H9 (cell line): ENCODE results near the gene NCS1. TPM values are rescaled to one million over a fixed set of nuclear protein-coding genes. Genes with fewer than 3 reads are reported as not detected.
A peak's percentile ranks its signal among the peaks of the same experiment; 100 is the strongest.

Experiments
- DNase-seq: peaks from one replicate; pipeline ENCODE4 v3.0.0-alpha.2; 2017
- H2AFZ ChIP-seq: one replicate; pipeline ENCODE4 v1.6.1; 2013; ENCODE audit warnings: mild to moderate bottlenecking, low read length, control low read depth, moderate library complexity
- H2AK5ac ChIP-seq: 2 replicates; pipeline ENCODE4 v1.6.1; 2013; ENCODE audit warnings: low read length, control low read depth, mixed read lengths; ENCODE audit not compliant: insufficient read length
- H2BK120ac ChIP-seq: one replicate; pipeline ENCODE4 v1.6.1; 2013; ENCODE audit warnings: low read depth, mild to moderate bottlenecking, low read length, control low read depth, inconsistent platforms; ENCODE audit not compliant: poor library complexity, severe bottlenecking
- H2BK12ac ChIP-seq: 2 replicates; pipeline ENCODE4 v1.6.1; 2013; ENCODE audit warnings: low read length, control low read depth, mixed read lengths, low read depth; ENCODE audit not compliant: insufficient read length
- H2BK15ac ChIP-seq: 2 replicates; pipeline ENCODE4 v1.6.1; 2013; ENCODE audit warnings: low read depth, low read length, control low read depth
- H2BK20ac ChIP-seq: one replicate; pipeline ENCODE4 v1.6.1; 2013; ENCODE audit warnings: low read depth, mild to moderate bottlenecking, low read length, control low read depth, inconsistent platforms; ENCODE audit not compliant: poor library complexity, severe bottlenecking
- H2BK5ac ChIP-seq: 2 replicates; pipeline ENCODE4 v1.6.1; 2013; ENCODE audit warnings: low read length, control low read depth, mixed read lengths; ENCODE audit not compliant: insufficient read length
- H3K14ac ChIP-seq: 2 replicates; pipeline ENCODE4 v1.6.1; 2013; ENCODE audit warnings: low read length, control low read depth; ENCODE audit not compliant: insufficient read depth
- H3K18ac ChIP-seq: 2 replicates; pipeline ENCODE4 v1.6.1; 2013; ENCODE audit warnings: low read depth, mild to moderate bottlenecking, mixed read lengths, low read length, control low read depth; ENCODE audit not compliant: insufficient read length
- H3K23ac ChIP-seq: 2 replicates; pipeline ENCODE4 v1.6.1; 2013; ENCODE audit warnings: low read length, control low read depth, mixed read lengths, low read depth; ENCODE audit not compliant: insufficient read length
- H3K23me2 ChIP-seq: 2 replicates; pipeline ENCODE4 v1.6.1; 2013; ENCODE audit warnings: low read depth, mild to moderate bottlenecking, mixed read lengths, low read length, control low read depth; ENCODE audit not compliant: insufficient read length, poor library complexity, severe bottlenecking
- H3K27ac ChIP-seq: 2 replicates; pipeline ENCODE4 v1.5.1; 2013; ENCODE audit warnings: low read length, control low read depth, mixed read lengths, low read depth; ENCODE audit not compliant: insufficient read length
- H3K27me3 ChIP-seq: 2 replicates; pipeline ENCODE4 v1.6.1; 2013; ENCODE audit warnings: low read length, control low read depth, inconsistent platforms; ENCODE audit not compliant: insufficient read depth
- H3K4ac ChIP-seq: 2 replicates; pipeline ENCODE4 v1.6.1; 2013; ENCODE audit warnings: low read depth, mild to moderate bottlenecking, control low read depth, inconsistent platforms, low read length, moderate library complexity
- H3K4me1 ChIP-seq: 2 replicates; pipeline ENCODE4 v1.6.1; 2013; ENCODE audit warnings: low read length, control low read depth, inconsistent platforms; ENCODE audit not compliant: insufficient read depth
- H3K4me2 ChIP-seq: 2 replicates; pipeline ENCODE4 v1.6.1; 2013; ENCODE audit warnings: low read length, control low read depth, mixed read lengths; ENCODE audit not compliant: insufficient read length, insufficient read depth
- H3K56ac ChIP-seq: 2 replicates; pipeline ENCODE4 v1.6.1; 2013; ENCODE audit warnings: low read depth, mild to moderate bottlenecking, mixed read lengths, low read length, control low read depth; ENCODE audit not compliant: insufficient read length
- H3K79me1 ChIP-seq: 2 replicates; pipeline ENCODE4 v1.6.1; 2013; ENCODE audit warnings: low read depth, mild to moderate bottlenecking, moderate library complexity, low read length, control low read depth, inconsistent platforms; ENCODE audit not compliant: insufficient read depth, poor library complexity, severe bottlenecking
- H3K79me2 ChIP-seq: 2 replicates; pipeline ENCODE4 v1.6.1; 2013; ENCODE audit warnings: low read length, control low read depth, inconsistent platforms; ENCODE audit not compliant: insufficient read depth
- H3K9ac ChIP-seq: 2 replicates; pipeline ENCODE4 v1.6.1; 2013; ENCODE audit warnings: low read length, control low read depth, mixed read lengths; ENCODE audit not compliant: insufficient read length; ENCODE audit errors: extremely low read depth
- H3K9me3 ChIP-seq: one replicate; pipeline ENCODE4 v1.6.1; 2013; ENCODE audit warnings: low read depth, low read length, inconsistent platforms; ENCODE audit not compliant: control insufficient read depth
- H3T11ph ChIP-seq: one replicate; pipeline ENCODE4 v1.6.1; 2013; ENCODE audit warnings: mild to moderate bottlenecking, low read length, control low read depth, inconsistent platforms
- H4K20me1 ChIP-seq: one replicate; pipeline ENCODE4 v1.6.1; 2013; ENCODE audit not compliant: control insufficient read depth, insufficient read length, insufficient read depth
- H4K5ac ChIP-seq: 2 replicates; pipeline ENCODE4 v1.6.1; 2013; ENCODE audit warnings: low read depth, mild to moderate bottlenecking, mixed read lengths, low read length, control low read depth; ENCODE audit not compliant: insufficient read length
- H4K8ac ChIP-seq: replicated peaks from 2 replicates; pipeline ENCODE4 v1.6.1; 2013; ENCODE audit warnings: low read length, control low read depth, mixed read lengths, low read depth; ENCODE audit not compliant: insufficient read length
- H4K91ac ChIP-seq: 2 replicates; pipeline ENCODE4 v1.6.1; 2013; ENCODE audit warnings: low read depth, mild to moderate bottlenecking, moderate library complexity, mixed read lengths, low read length, control low read depth; ENCODE audit not compliant: insufficient read length
- H3K27ac Mint-ChIP-seq, 3 experiments: 2 replicates in 2 of 3; 3 replicates in 1 of 3; pipeline ENCODE4 v1.8.0; 2020 to 2021; ENCODE audit warnings: mixed read lengths in 3 of 3, mild to moderate bottlenecking in 1 of 3, moderate library complexity in 1 of 3
- H3K27me3 Mint-ChIP-seq: 2 replicates; pipeline ENCODE4 v1.8.0; 2021; ENCODE audit warnings: low read depth, mild to moderate bottlenecking, moderate library complexity, mixed read lengths
- H3K36me3 Mint-ChIP-seq, 3 experiments: 2 replicates in 2 of 3; 3 replicates in 1 of 3; pipeline ENCODE4 v1.8.0; 2020 to 2021; ENCODE audit warnings: low read depth in 3 of 3, mixed read lengths in 3 of 3; ENCODE audit not compliant: insufficient read depth in 1 of 3
- H3K4me1 Mint-ChIP-seq, 2 experiments: 2 replicates each; pipeline ENCODE4 v1.8.0; 2020; ENCODE audit warnings: mixed read lengths in 2 of 2
- H3K4me3 Mint-ChIP-seq, 2 experiments: 2 replicates in 1 of 2; 3 replicates in 1 of 2; pipeline ENCODE4 v1.8.0; 2020 to 2021; ENCODE audit warnings: mild to moderate bottlenecking in 2 of 2, mixed read lengths in 2 of 2, moderate library complexity in 1 of 2
- H3K9me3 Mint-ChIP-seq, 2 experiments: 2 replicates in 1 of 2; 3 replicates in 1 of 2; pipeline ENCODE4 v1.8.0; 2020; ENCODE audit warnings: mild to moderate bottlenecking in 2 of 2, mixed read lengths in 2 of 2, moderate library complexity in 1 of 2
- CTCF ChIP-seq: fragments of 200-600 bp; sonication (generic); conservative IDR thresholded peaks from 3 replicates; pipeline ENCODE4 v1.8.0; 2021; ENCODE audit warnings: antibody characterized with exemption, mild to moderate bottlenecking
- WGBS: extraction: QIAGEN DNeasy Blood & Tissue Kit; methylation state at CpG from one replicate; pipeline ENCODE4 v1.1.7; 2013; ENCODE audit warnings: missing lambda C conversion rate, low lambda C conversion rate, mixed read lengths; ENCODE audit not compliant: insufficient read length; ENCODE audit errors: extremely low coverage; 5-methylcytosine and 5-hydroxymethylcytosine counted together
- total RNA-seq: library from RNA; stranded (reverse); gene quantifications from 2 replicates; pipeline ENCODE4 v1.2.1, GENCODE V29; 2021

Gene NCS1
- total RNA-seq, 1 experiment from 2014 or later: 38.1 TPM

GRCh38 chr9:130129432-130130061 is 42.7 kb upstream of the NCS1 start:
- Histone ChIP-seq H2AFZ (no peak overlapping the region), H3K4me2 (no peak overlapping the region), H2BK120ac (no peak overlapping the region), H3K27ac (no peak overlapping the region), H3K79me2 (no peaks in the 10 kb centered on the region), H2BK20ac (no peak overlapping the region), H2BK15ac (no peak overlapping the region), H4K8ac (no peak overlapping the region), H3K4ac (no peak overlapping the region), H3K4me1 (no peaks in the 10 kb centered on the region), H2AK5ac (no peak overlapping the region), H3K27me3 (no peaks in the 10 kb centered on the region), H3K14ac (no peak overlapping the region), H3K56ac (no peak overlapping the region), H4K5ac (no peak overlapping the region), H3K18ac (no peak overlapping the region), H3K23ac (no peak overlapping the region), H2BK5ac (no peak overlapping the region), H2BK12ac (no peak overlapping the region), H3T11ph (no peak overlapping the region), H4K20me1 (no peaks in the 10 kb centered on the region), H3K9me3 (no peaks in the 10 kb centered on the region), H4K91ac (no peak overlapping the region), H3K9ac (no peak overlapping the region), H3K79me1 (no peaks in the 10 kb centered on the region), H3K23me2 (no peaks in the 10 kb centered on the region)
- Mint-ChIP-seq H3K4me1 (peaks cover 0 to 9% of the 10 kb centered on the region in 2 experiments; a peak in 2 of 4 replicates), H3K27ac (peak overlapping the region in 1 of 3 experiments; percentile 34; a peak in 1 of 7 replicates), H3K36me3 (peaks cover 0 to 54% (median 39%) of the 10 kb centered on the region in 3 experiments; a peak in 5 of 7 replicates), H3K9me3 (no peaks in the 10 kb centered on the region), H3K4me3 (no peak overlapping the region), H3K27me3 (no peaks in the 10 kb centered on the region)
- no peak for TF ChIP-seq CTCF
- no CpG with 5 or more reads among the region's 22 CpGs for WGBS
- no peak for DNase-seq
